Endothelial cell of umbilical vein (primary cell): ENCODE data around the gene TRAF3IP1.

Experiments used
- CTCF ChIP-seq, 2 donors: IDR thresholded peaks; 1 replicate in 1 of 2; 2 replicates in 1 of 2; pipeline ENCODE4 v1.5.1; 2011; ENCODE audit warnings: low read length in 2 of 2, mild to moderate bottlenecking in 2 of 2, moderate library complexity in 2 of 2, control low read depth in 1 of 2, inconsistent platforms in 1 of 2, low read depth in 1 of 2; ENCODE audit not compliant: insufficient read depth in 1 of 2; ENCODE audit errors: extremely low read depth in 1 of 2
- EZH2 ChIP-seq: IDR thresholded peaks from 2 replicates; pipeline ENCODE4 v1.6.1; 2012; ENCODE audit warnings: borderline replicate concordance, low read depth, mild to moderate bottlenecking, moderate library complexity, low read length, inconsistent platforms; ENCODE audit not compliant: severe bottlenecking
- POLR2AphosphoS5 ChIP-seq: IDR thresholded peaks from 2 replicates; pipeline ENCODE4 v1.6.1; 2012; ENCODE audit warnings: low read depth, mild to moderate bottlenecking, control low read depth, low read length, moderate library complexity; ENCODE audit not compliant: insufficient read depth

GRCh38 chr2:238396663-238397062, 76.3 kb downstream of the TRAF3IP1 start:
- TF ChIP-seq CTCF (IDR thresholded peaks at IDR 0.05; ENCODE audit: extremely low read depth in 1 of 2, insufficient read depth in 1 of 2, low read depth in 1 of 2, low read length in 2 of 2) (no peak), EZH2 (no peak), POLR2AphosphoS5 (no peak)
